ENCODE data around the gene CFAP299.
"Not testable (repeated sequence)": the region's sequence is repeated elsewhere in the genome, so short reads cannot be mapped to it uniquely, and the experiment has no call there.

CFAP299 gene

DNA sequence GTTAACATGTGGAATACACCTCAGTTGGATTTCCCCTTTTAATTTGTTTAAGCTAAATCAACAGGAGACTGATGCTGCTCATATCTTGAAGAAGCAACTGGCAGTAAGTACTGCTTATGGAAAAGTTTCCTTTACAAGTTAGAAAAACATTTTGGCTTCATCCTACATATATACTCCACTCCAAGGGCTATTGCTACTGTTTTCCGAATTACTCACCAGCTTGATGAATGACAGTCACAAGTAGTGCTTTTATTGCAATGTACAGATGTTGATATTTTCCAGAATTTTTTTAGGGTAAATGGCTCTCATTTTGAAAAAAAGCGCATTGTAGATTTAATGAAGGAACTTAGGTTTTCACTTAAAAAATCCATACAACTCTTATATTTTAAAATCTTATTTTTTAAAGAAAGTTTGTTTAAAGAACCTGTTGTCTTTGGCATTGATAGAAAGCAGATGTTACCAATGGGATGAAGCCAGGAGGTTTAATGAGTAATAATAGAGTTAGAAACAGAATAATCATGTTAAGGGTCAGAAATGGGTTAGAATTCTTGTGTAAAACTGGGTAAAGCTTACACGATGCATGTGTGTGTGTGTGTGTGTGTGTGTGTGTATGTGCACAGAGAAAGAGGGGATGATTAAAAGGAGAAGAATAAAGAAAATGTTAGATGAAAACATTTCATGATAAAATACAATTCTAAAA lies 272.9 kb downstream of the CFAP299 start:
- no peak for DNase-seq (ENCODE audit: low read depth in 2 of 2)

DNA sequence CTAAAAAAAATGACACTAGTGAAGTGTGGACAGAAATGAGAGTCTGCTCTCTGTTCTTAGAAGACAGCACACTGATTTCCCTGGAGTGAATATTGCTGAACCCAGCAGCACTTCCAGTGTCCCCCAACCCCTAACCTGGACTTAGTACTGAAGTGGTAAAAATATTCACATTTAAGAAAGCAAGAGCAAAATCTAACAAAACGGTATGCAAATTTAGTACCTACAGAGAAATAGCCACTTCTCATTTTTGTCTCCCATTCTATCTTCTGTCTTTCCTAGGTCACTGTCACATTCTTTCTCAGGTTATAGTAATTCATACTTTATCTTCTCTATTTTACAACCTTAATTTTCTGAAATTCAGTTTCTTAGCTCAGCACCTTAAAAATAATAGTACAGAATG lies 274.7 kb downstream of the CFAP299 start:
- no peak for DNase-seq (ENCODE audit: low read depth in 2 of 2)

DNA sequence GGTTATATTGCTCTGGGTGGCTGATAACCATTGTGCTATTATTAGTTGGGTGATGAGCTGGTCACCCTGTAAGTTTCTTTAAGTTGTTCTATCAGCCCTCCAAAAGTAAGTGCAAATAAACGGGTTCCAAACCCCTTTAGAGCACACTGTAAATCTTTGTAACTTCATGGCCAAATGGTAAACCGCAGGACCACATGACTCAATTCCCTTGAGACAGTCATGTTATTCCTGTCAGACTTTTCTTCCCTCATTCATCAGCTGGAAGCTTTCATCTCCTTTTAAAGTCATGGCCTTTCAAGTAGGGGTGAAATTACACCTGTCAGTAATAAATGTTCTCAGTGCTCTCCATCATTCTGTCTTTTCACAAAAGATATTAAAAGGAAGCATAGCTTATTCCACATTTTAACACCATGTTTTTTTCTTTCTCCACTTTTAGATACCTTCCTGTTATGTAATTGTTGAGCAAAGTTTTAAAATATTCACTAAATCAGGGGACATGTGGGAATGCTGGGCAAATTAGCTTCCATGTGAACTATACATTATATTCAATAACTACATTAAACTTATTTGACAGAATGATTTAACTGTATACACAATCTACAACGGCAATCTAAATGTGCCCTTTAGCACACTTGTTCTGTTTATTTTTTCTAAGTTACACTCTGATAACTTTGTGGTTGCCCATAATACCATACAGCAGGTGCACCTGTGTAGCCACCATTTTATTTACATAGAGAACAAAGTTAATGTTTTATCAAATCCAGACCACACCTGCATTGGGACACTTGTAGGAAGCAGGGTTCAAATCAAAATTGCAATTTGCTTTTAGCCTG lies 275.5 kb downstream of the CFAP299 start:
- no peak for DNase-seq (ENCODE audit: low read depth in 2 of 2)

DNA sequence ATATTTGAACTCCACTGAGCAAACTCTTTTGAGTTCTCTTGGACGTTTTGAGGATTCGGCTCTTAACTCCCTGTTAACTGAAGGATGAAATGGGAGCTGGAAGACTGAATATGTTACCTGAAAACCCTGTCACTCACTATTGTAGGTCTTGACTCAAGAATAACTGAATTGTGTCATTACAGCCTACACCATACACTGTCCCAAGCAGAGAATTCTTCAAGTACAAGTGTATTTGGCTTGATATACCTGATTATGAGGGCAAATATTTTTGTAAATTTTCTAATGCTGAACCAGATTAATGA lies 276.1 kb downstream of the CFAP299 start:
- DNase-seq (ENCODE audit: low read depth in 2 of 2), result no peak

DNA sequence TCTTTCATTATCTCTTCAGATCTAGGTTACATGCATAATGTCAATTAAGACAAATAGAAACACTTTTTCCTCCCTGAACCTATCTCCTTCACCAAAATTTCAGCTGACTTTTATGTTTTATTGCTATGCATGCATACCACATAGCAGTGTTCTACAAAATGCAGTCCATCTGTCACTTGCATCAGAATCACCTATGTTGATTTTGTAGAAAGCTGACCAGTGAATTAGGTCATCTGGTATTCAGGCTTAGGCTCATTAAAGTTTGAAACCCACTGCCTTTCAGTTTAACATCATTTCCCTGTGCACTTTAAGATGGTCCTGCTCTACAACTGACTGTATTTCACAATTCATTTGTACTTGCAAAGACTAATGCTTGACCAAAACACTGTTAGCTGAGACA lies 277.9 kb downstream of the CFAP299 start:
- DNase-seq (ENCODE audit: low read depth in 2 of 2), result no peak

DNA sequence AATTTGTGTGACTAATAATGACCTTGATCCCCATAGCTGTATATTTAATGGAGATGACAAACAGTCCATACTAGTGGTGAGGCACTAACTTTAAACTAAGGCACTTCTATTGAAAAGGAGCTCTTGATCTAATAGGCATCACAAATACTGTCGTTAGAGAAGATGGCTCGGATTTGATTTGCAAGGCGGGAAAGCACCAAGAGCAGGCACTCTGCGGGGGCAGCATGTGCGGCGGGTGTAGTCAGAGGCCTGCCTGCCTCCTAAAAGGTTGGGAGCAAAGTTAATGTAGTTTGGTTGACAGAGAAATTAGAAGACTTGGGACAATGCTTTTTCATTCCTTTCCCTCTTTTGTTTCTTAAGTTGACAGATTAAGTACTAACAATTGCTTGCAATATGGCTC lies 278.8 kb downstream of the CFAP299 start:
- no peak for DNase-seq (ENCODE audit: low read depth in 2 of 2)

DNA sequence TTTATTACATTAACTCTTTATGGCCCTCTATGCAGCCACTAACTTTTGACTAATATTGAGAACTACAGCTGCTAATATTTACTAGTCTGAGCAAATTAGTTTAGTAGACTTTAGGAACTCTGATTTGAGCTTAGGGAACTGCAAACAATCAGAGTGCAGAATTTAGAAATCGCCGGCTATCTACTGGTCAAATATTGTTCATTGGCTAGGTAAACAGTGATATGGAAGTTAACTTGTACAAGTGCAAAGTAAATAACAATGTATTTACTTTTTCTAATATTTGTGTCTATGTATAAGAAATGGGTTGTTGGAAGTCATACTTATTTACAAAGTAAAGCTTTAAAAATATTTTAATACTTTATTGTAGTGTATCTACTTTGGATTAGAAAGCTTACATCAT lies 279.6 kb downstream of the CFAP299 start:
- no peak for DNase-seq (ENCODE audit: low read depth in 2 of 2)

DNA sequence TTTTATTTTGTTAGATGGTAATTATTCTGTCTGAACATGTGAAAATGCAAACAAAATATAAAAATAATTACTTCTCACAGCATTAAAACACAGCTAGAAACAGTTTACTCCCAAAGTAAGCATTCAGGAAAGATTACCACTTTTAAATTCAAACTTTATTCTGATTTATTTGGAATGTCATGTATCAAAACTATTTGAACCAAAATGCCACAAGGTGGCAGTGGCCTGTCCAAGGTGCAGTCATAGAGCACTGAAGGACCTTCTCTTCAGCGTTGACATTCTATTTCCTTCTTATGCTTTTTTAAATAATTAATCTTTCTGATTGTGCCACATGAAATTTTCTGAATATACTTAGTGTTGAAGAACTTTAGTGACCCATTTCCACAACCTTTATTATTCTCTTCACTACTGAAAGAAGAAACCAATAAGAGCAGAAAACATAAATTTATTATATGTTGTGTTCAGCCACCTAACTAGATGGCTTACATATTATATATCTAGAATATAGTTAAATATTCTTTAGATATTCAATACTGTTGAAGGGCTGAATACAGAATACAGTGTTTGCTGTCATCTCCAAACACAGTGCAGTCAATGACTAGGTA lies 283.6 kb downstream of the CFAP299 start:
- no peak for DNase-seq (ENCODE audit: low read depth in 2 of 2)

DNA sequence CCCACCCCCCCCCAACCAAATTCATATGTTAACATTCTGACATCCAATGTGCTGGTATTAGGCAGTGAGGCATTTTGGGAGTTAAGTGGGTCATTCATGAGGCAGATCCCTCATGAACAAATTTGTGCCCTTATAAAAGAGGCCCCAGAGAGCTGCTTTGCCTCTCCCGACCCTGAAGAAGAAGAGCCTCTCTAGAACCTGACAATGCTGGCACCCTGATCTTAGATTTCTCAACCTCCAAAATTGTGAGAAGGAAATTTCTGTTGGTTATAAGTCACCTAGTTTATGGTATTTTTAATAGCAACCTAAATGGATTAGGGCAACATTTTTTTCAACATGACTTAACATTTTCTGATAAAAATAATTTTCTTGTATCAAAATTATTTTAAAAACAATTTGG lies 296.3 kb downstream of the CFAP299 start:
- no peak for DNase-seq (ENCODE audit: low read depth in 2 of 2)

DNA sequence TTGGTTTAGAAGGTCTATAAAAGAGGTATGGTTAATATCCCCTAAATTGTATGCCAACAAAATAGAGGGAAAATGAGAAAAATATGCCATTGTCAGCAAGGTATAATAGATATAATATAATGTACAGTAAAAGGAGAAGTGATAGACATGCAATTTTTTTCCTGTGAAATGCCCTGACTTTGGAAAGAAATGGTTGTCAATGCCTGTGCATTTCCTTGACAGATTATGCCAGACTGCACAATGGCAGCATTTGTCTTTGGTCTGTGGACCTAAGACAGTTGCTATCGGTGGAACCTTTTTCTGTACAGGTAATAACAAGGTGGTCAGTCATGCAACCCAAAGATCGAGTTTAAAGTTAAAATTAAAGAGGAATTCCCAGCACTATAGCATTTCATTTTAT lies 301.7 kb downstream of the CFAP299 start:
- DNase-seq (ENCODE audit: low read depth in 2 of 2), result no peak

DNA sequence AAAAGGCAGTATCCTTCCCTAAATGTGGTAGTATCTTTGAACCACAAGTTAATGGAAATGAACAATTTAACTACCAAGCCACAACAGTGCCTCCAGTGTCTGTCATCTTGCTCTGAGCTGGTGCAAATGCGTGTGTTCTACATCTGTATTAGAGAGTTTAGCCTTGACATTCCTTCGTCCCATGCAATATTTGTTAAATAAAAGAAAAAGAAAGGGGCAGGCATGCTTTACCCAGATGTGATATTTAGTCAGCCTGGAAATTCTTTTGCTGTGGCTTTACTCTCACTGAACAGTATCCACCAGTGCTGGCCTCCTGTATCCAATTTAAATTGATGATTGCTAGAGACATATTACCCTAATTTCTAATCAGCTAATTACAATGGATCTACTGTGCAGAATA lies 310.5 kb downstream of the CFAP299 start:
- DNase-seq (ENCODE audit: low read depth in 2 of 2), result no peak

DNA sequence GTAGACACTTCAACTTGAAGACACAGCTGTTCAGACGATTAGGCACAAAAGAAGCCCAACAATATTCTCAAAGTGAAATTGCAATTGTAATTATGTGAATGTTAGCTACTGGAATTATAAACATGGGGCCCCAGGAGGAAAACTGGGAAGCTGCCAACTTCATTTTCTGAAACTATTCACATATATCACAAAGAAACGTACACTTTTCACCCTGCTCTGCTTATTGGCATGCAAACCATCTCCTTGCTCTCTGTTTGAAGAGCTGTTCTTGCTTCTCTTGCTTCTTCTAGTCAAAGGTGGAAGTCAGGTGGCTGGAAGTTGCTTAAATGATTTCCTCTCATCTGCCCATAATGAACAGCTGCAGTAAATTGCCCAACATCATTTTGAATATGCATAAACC lies 320.1 kb downstream of the CFAP299 start:
- DNase-seq (ENCODE audit: low read depth in 2 of 2), result no peak

DNA sequence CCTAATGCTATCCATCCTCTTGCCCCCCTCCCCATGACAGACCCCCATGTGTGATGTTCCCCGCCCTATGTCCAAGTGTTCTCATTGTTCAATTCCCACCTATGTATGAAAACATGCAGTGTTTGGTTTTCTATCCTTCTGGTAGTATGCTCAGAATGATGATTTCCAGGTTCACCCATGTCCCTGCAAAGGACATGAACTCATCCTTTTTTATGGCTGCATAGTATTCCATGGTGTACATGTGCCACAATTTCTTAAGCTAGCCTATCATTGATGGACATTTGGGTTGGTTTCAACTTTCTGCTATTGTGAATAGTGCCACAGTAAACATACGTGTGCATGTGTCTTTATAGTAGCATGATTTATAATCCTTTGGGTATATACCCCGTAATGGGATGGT lies 334.6 kb downstream of the CFAP299 start:
- DNase-seq (ENCODE audit: low read depth in 2 of 2), result not testable (repeated sequence)

DNA sequence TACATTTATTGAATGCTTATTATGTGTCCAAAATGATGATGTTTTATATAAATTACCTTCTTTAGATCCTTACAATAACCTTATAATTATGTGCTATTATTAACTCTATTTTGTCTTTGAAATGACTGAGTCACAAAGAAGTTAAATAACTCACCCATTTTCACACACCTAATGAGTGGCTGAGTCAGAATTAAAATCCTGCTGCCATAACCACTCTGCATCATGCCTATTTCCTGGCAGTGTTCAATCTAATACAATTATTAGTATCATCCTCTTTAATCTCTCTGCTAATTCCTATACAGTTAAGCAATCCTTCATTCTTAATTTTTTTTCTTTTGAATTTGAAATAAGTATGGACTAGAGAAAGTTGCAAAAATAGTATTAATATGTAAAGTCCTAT lies 342.9 kb downstream of the CFAP299 start:
- DNase-seq (ENCODE audit: low read depth in 2 of 2), result no peak

DNA sequence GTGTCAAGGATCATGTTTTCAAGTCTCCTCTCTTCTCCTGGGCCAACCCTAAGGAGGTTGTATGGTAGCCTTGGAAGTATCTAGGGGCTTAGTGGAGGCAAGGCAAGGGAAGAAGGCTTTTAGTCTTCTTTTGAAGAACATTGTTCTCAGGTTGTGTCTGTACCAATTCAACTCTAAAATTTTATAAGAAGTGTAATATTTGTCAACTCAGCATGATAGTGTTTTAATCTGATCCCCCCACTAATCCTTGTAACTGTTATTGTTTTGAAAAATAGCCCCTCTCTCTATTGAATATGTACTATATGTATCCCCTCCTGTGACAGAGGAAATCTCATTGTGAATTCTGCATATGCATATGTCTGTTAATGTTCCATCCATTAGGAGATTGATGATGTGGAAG lies 345.4 kb downstream of the CFAP299 start:
- no peak for DNase-seq (ENCODE audit: low read depth in 2 of 2)

DNA sequence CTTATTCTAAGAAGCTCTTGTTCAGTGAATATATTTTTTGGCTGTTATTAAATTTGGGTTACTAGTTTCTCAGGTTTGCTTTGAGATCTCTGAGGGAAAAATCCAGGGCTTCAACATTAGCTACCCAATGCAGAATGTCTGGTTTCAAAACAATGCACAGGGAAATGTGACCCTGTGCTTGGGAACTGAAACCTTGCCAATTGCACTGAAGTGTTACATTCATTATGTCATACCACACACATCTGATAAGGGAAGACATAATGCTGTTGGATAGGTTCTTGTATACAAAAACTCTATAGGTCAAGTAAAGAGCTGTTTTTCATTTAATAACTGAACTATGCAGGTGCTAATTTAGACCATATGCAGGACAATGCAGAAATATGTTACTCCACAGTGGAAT lies 349.7 kb downstream of the CFAP299 start:
- no peak for DNase-seq (ENCODE audit: low read depth in 2 of 2)

DNA sequence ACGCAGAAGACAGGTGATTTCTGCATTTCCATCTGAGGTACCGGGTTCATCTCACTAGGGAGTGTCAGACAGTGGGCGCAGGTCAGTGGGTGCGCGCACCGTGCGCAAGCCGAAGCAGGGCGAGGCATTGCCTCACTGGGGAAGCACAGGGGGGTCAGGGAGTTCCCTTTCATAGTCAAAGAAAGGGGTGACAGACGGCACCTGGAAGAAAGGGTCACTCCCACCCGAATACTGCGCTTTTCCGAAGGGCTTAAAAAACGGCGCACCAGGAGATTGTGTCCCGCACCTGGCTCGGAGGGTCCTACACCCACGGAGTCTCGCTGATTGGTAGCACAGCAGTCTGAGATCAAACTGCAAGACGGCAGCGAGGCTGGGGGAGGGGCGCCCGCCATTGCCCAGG lies 352.2 kb downstream of the CFAP299 start:
- DNase-seq (ENCODE audit: low read depth in 2 of 2), result not testable (repeated sequence)

DNA sequence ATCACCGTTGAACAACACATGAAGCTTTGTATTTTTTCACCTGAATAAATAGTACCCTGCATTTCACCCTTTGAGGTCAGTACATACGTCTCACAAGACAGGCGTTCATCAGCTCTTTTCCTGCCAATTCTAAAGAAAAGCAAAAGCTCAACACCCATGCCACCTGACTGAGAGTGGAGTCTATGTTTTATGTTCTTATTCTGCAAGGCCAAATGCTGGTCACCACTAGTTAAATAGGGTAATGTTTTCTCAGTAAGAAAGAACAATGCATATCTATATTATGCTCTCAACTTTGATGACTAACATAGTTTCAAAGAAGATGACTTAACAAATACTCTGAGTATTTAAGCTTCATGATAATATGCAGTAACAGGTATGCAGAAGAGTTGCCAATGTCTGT lies 358.6 kb downstream of the CFAP299 start:
- DNase-seq (ENCODE audit: low read depth in 2 of 2), result no peak

DNA sequence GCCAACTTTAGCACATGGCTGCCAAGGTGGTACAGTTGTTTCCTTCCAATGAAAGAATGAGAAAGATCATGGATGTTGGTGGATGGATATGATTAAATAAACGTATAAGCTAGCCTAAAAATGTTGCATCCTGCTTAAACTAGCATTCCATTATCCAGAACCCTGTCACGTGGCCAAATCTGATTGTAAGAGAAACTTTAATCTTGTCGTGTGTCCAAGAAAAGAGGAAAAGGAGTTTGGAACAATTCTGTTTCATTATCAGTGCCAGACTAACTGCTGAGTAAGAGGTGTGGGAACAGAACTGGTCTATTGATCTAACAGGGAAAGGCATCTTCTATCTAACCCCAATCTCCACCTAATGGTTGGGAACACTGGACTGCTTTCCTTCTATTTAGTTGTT lies 369.8 kb downstream of the CFAP299 start:
- DNase-seq (ENCODE audit: low read depth in 2 of 2), result no peak

DNA sequence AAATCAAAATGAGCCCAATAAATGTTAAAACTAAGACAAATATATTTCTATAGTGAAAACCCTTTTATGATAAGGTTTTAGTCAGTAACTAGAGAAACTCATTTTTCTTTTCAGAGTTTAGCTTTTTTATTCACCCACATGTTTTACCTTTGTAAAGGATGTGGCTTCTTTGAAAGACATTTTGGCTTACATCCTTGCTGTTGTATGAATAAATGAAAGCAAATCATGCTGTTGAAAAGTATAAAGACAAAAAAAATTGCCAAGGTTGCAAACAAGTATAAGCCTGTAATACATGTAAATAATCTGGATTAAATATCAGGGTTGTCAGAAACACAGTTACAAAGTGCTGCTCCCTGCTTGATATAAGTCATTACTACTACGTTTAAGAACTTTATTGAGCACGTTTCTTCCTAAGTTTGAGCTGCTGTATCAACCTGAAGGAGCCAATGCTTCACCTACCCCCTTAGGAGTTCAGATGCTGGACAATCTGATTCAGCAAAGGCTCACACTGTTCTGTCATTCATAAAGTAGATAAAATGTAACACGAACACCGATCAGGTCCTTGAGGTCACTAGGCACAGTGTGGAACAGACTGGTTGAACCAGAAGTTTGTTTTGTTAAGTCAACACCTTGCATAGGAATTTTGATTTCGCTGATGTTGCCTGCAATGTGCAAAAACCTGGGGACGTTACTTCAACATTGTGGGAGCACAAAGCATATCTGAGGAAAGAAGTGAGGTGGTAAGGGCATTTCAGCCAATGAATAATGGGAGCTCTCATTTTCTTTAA lies 373.7 kb downstream of the CFAP299 start:
- no peak for DNase-seq (ENCODE audit: low read depth in 2 of 2)

DNA sequence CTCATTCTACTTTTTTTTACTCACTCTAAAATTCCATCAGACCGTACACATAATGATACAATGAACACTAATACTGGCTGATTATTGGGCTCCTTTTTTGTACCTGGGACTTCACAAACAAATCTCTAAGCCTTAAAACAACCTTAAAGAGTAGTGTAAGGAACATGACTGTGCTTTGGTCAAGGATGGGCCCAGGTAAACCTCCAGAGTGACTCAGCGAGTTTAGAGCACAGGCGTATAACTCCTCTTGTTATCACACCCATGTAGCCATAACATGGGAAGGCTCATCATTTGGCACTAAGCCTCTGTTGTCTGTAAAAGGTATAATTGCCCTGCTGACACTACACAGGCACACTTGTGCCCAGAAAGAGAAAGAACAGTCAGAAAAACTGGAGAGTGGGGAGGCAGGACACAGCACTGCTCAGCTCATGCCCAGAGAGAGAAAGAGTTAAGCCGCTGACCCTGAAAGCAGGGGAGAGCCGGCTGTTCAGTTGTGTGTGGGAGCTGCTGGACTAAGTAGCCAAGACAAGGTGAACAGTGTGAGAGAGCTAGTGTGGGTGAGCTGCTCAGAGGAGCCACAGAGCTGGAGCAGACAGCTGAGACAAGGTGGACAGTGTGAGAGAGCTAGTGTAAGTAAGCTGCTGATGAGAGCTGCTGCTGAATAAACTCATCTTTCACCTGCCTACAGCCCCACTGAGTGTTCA lies 375.4 kb downstream of the CFAP299 start:
- DNase-seq (ENCODE audit: low read depth in 2 of 2), result no peak

DNA sequence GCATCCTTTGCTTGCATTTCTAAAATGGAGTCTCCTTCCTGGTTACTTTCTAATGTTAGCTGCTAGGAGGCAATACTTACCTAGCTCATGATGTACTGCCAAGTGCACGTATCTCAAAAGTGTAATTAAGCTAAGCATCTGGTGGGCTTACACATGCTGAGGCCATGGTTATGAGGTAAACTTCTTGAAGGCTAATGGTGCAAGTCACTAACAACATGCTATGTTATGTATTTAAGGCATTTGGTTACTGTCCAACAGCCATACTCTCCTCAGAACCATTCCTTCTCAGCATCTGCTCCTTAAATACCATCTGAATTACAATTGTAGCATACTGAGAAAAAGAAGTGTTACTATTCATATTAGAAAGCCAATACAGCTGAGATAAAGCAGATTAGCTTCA lies 376.4 kb downstream of the CFAP299 start:
- no peak for DNase-seq (ENCODE audit: low read depth in 2 of 2)
